ENCODE data around the gene ETHE1.

- TF ChIP-seq POLR2A (IDR thresholded peaks at IDR 0.05) (peak in 1 of 2 donors; percentile 56), CTCF (IDR thresholded peaks at IDR 0.05) (no peak)
These were observed 63.4 kb downstream of the ETHE1 start for GRCh38 chr19:43463381-43464133.
